ENCODE measurements around the gene MYOZ2. TPM values are rescaled to one million over a fixed set of nuclear protein-coding genes. Genes with fewer than 3 reads are reported as not detected.

The MYOZ2 gene
- total and polyA plus RNA-seq, 2 donors (not counting 3 experiments of a cell fraction or from before 2014, with no cell fraction given): 0.11 to 0.13 TPM

GRCh38 chr4:119104644-119105273 is 30.9 kb upstream of the MYOZ2 start:
- no peak overlapping the region for H3K27ac ChIP-seq (ENCODE audit: insufficient read depth, low read depth, low read length)
- H2AFZ ChIP-seq (ENCODE audit: low read depth, low read length): no peak overlapping the region
- no peak for FAIRE-seq

More at GRCh38 chr4:119104644-119105273, 30.9 kb upstream of the MYOZ2 start:
- Histone ChIP-seq H3K79me2 (ENCODE audit: control insufficient read depth, insufficient read depth, low read length) (no peaks in the 10 kb centered on the region), H3K27me3 (ENCODE audit: control insufficient read depth in 2 of 2, insufficient read depth in 2 of 2, low read length in 2 of 2) (no peaks in the 10 kb centered on the region), H3K9me3 (replicated peaks; ENCODE audit: control insufficient read depth, insufficient read depth, low read length) (no peaks in the 10 kb centered on the region), H3K9me1 (replicated peaks; ENCODE audit: control insufficient read depth, extremely low read depth, insufficient read depth, low read length) (no peaks in the 10 kb centered on the region), H4K20me1 (replicated peaks; ENCODE audit: control insufficient read depth, extremely low read depth, insufficient read depth, low read length) (no peaks in the 10 kb centered on the region), H3K4me3 (replicated peaks in 1 of 3; ENCODE audit: insufficient read depth in 1 of 3, low read depth in 1 of 3, low read length in 3 of 3) (no peak overlapping the region), H3K36me3 (ENCODE audit: control insufficient read depth in 2 of 2, extremely low read depth in 1 of 2, insufficient read depth in 2 of 2, low read length in 2 of 2) (no peaks in the 10 kb centered on the region), H3K4me2 (ENCODE audit: insufficient read depth, low read length) (no peak overlapping the region), H3K4me1 (ENCODE audit: control insufficient read depth, extremely low read depth, insufficient read depth, low read length) (peaks cover 43% of the 10 kb centered on the region), H3K9ac (replicated peaks; ENCODE audit: extremely low read depth, insufficient read depth, low read length) (no peak overlapping the region)
- TF ChIP-seq JUN (IDR thresholded peaks at IDR 0.05; ENCODE audit: borderline replicate concordance, insufficient read depth, insufficient read length, low read depth): no peak
- no peak for TF ChIP-seq POLR2A (IDR thresholded peaks at IDR 0.05; ENCODE audit: low read depth, low read length)
- no peak for TF ChIP-seq MYC (IDR thresholded peaks at IDR 0.05; ENCODE audit: low read depth, low read length)
- TF ChIP-seq EZH2 (IDR thresholded peaks at IDR 0.05; ENCODE audit: borderline replicate concordance, low read depth, low read length, severe bottlenecking): no peak
- no peak for TF ChIP-seq CTCF (IDR thresholded peaks at IDR 0.05; ENCODE audit: extremely low read depth in 1 of 2, insufficient read depth in 1 of 2, low read depth in 1 of 2, low read length in 2 of 2)
- no peak for TF ChIP-seq MAX (IDR thresholded peaks at IDR 0.05; ENCODE audit: insufficient read depth, insufficient read length)
- no peak for TF ChIP-seq GATA2 (IDR thresholded peaks at IDR 0.05; ENCODE audit: insufficient read depth, insufficient read length, low read depth, low read length)
- no peak for TF ChIP-seq POLR2AphosphoS5 (IDR thresholded peaks at IDR 0.05; ENCODE audit: insufficient read depth, low read depth, low read length)
- TF ChIP-seq FOS (IDR thresholded peaks at IDR 0.05; ENCODE audit: borderline replicate concordance, insufficient read depth, low read length): no peak
- POLR2A ChIA-PET: no interaction called here
- dilution Hi-C loops (cut with MboI; ENCODE audit: extremely low pct_ligation_motif_present, low sequenced_read_pairs): no loop called here
- DNase-seq (ENCODE audit: low read depth, low spot score): no peak
- CTCF ChIA-PET: interaction anchor here (1.4 to 1.5 kb wide), 2 partner anchors 19 to 165 kb away, joined by 3 read pairs; no protein-coding TSS in a partner anchor
- no TSS peak for BruUV-seq (replicated peaks)
- intact Hi-C loops (cut with micrococcal nuclease): loop anchor here (10.0 kb wide), 1 partner anchor 270 kb away; the partner anchor contains the start of gene SEC24D

All from endothelial cell of umbilical vein (primary cell).